HEK293 (cell line): ENCODE measurements around the gene SPTAN1.

Experiments
- CTCF ChIA-PET: fragments of 350-600 bp; formaldehyde crosslinking; extraction: SDS; loops from one replicate; lab custom pipeline; 2021; ENCODE audit warnings: antibody characterized with exemption; lab: Yijun Ruan, JAX
- POLR2A ChIA-PET: fragments of 300-600 bp; formaldehyde crosslinking; extraction: SDS; loops from one replicate; lab custom pipeline; 2020; ENCODE audit warnings: antibody characterized with exemption, inconsistent platforms; lab: Yijun Ruan, JAX
- H3K27ac ChIP-seq: fragments of 200-500 bp; sonication (Bioruptor generic); 2 replicates; pipeline ENCODE4 v1.5.1; 2014; ENCODE audit warnings: low read depth, low read length, control low read depth, inconsistent platforms; ENCODE audit errors: extremely low read depth
- H3K36me3 ChIP-seq, 2 experiments: fragments of 200-500 bp in 1 of 2; sonication (Bioruptor generic) in 1 of 2; 1 replicate in 1 of 2; 2 replicates in 1 of 2; pipeline ENCODE4 v1.5.1; 2014 to 2017; ENCODE audit warnings: inconsistent platforms in 2 of 2, low read length in 2 of 2; ENCODE audit not compliant: control insufficient read depth in 2 of 2, insufficient read depth in 1 of 2
- H3K4me1 ChIP-seq: fragments of 200-500 bp; sonication (Bioruptor generic); 2 replicates; pipeline ENCODE4 v1.5.1; 2014; ENCODE audit warnings: mild to moderate bottlenecking, low read length, inconsistent platforms; ENCODE audit not compliant: control insufficient read depth, insufficient read depth
- H3K4me3 ChIP-seq: 2 replicates; pipeline ENCODE4 v1.5.1; 2011; ENCODE audit warnings: low read depth, mild to moderate bottlenecking, control low read depth, low read length, moderate library complexity
- H3K9me3 ChIP-seq: fragments of 200-500 bp; sonication (Bioruptor generic); 2 replicates; pipeline ENCODE4 v1.5.1; 2014; ENCODE audit warnings: low read depth, low read length, inconsistent platforms; ENCODE audit not compliant: control insufficient read depth, insufficient read depth
- HOXD13 ChIP-seq: sonication (generic); formaldehyde crosslinking; IDR thresholded peaks from 2 replicates; pipeline ENCODE4 v1.8.0; 2022; ENCODE audit warnings: missing genetic modification reagents, borderline replicate concordance
- KLF1 ChIP-seq: fragments of 450-650 bp; formaldehyde crosslinking; IDR thresholded peaks from 2 replicates; pipeline ENCODE4 v1.5.1; 2016; ENCODE audit warnings: missing biosample characterization, missing genetic modification characterization
- KLF8 ChIP-seq: fragments of 450-650 bp; formaldehyde crosslinking; IDR thresholded peaks from 2 replicates; pipeline ENCODE4 v1.5.1; 2016; ENCODE audit warnings: missing biosample characterization, missing genetic modification characterization
- OSR2 ChIP-seq: fragments of 450-650 bp; formaldehyde crosslinking; IDR thresholded peaks from 2 replicates; pipeline ENCODE4 v1.5.1; 2016; ENCODE audit warnings: missing biosample characterization, missing genetic modification characterization
- PRDM1 ChIP-seq: fragments of 450-650 bp; formaldehyde crosslinking; IDR thresholded peaks from 2 replicates; pipeline ENCODE4; 2016; ENCODE audit warnings: missing biosample characterization, missing genetic modification characterization
- SALL2 ChIP-seq: fragments of 450-650 bp; formaldehyde crosslinking; IDR thresholded peaks from 2 replicates; pipeline ENCODE4 v1.5.0; 2017; ENCODE audit warnings: missing biosample characterization, mild to moderate bottlenecking, missing genetic modification characterization, borderline replicate concordance
- SP7 ChIP-seq: fragments of 450-650 bp; formaldehyde crosslinking; IDR thresholded peaks from 2 replicates; pipeline ENCODE4 v1.5.1; 2016; ENCODE audit warnings: missing biosample characterization, missing genetic modification characterization
- ZBTB7A ChIP-seq: fragments of 450-650 bp; formaldehyde crosslinking; IDR thresholded peaks from 2 replicates; pipeline ENCODE4 v1.5.1; 2016; ENCODE audit warnings: low read depth, missing biosample characterization, missing genetic modification characterization
- ZNF132 ChIP-seq: fragments of 450-650 bp; formaldehyde crosslinking; IDR thresholded peaks from 2 replicates; pipeline ENCODE4 v1.5.1; 2017; ENCODE audit warnings: missing biosample characterization, missing genetic modification characterization, borderline replicate concordance
- ZNF302 ChIP-seq: fragments of 450-650 bp; formaldehyde crosslinking; IDR thresholded peaks from 2 replicates; pipeline ENCODE4 v1.5.1; 2016; ENCODE audit warnings: missing biosample characterization, missing genetic modification characterization, low read depth
- ZNF548 ChIP-seq: fragments of 450-650 bp; formaldehyde crosslinking; IDR thresholded peaks from 2 replicates; pipeline ENCODE4 v1.5.1; 2016; ENCODE audit warnings: missing biosample characterization, missing genetic modification characterization
- ZNF658 ChIP-seq: fragments of 450-650 bp; formaldehyde crosslinking; IDR thresholded peaks from 2 replicates; pipeline ENCODE4; 2016; ENCODE audit warnings: missing biosample characterization, missing genetic modification characterization
- ZNF707 ChIP-seq: fragments of 450-650 bp; formaldehyde crosslinking; IDR thresholded peaks from 2 replicates; pipeline ENCODE4 v1.5.1; 2016; ENCODE audit warnings: missing biosample characterization, missing genetic modification characterization
- ZNF747 ChIP-seq: fragments of 450-650 bp; formaldehyde crosslinking; IDR thresholded peaks from 2 replicates; pipeline ENCODE4 v1.5.1; 2016; ENCODE audit warnings: missing biosample characterization, missing genetic modification characterization
- ZNF791 ChIP-seq: fragments of 450-650 bp; formaldehyde crosslinking; IDR thresholded peaks from 2 replicates; pipeline ENCODE4 v1.5.1; 2016; ENCODE audit warnings: missing biosample characterization, missing genetic modification characterization
- ZSCAN30 ChIP-seq: fragments of 450-650 bp; IDR thresholded peaks from 2 replicates; pipeline ENCODE4 v1.5.1; 2018; ENCODE audit warnings: missing biosample characterization, mild to moderate bottlenecking, missing genetic modification characterization, moderate library complexity
- TF ChIP-seq, protein P1 (sequence below): fragments of 450-650 bp; formaldehyde crosslinking; IDR thresholded peaks from 2 replicates; pipeline ENCODE4; 2016; ENCODE audit warnings: missing biosample characterization, missing genetic modification characterization
- TF ChIP-seq, protein P2 (sequence below): fragments of 450-650 bp; formaldehyde crosslinking; IDR thresholded peaks from 2 replicates; pipeline ENCODE4 v1.5.1; 2016; ENCODE audit warnings: missing biosample characterization, missing genetic modification characterization, low read depth
- TF ChIP-seq, protein P3 (sequence below): fragments of 450-650 bp; formaldehyde crosslinking; IDR thresholded peaks from 2 replicates; pipeline ENCODE4 v1.5.1; 2017; ENCODE audit warnings: missing biosample characterization, missing genetic modification characterization
- TF ChIP-seq, protein P4 (sequence below): fragments of 450-650 bp; IDR thresholded peaks from 2 replicates; pipeline ENCODE4 v1.5.1; 2018; ENCODE audit warnings: missing biosample characterization, mild to moderate bottlenecking, missing genetic modification characterization
- TF ChIP-seq, protein P5 (sequence below): fragments of 450-650 bp; formaldehyde crosslinking; IDR thresholded peaks from 2 replicates; pipeline ENCODE4 v1.5.1; 2016; ENCODE audit warnings: missing biosample characterization, missing genetic modification characterization
- TF ChIP-seq, protein P6 (sequence below): IDR thresholded peaks from 2 replicates; pipeline ENCODE4 v1.6.1; 2011; ENCODE audit warnings: mild to moderate bottlenecking, low read depth, low read length, borderline replicate concordance

SPTAN1 gene

DNA sequence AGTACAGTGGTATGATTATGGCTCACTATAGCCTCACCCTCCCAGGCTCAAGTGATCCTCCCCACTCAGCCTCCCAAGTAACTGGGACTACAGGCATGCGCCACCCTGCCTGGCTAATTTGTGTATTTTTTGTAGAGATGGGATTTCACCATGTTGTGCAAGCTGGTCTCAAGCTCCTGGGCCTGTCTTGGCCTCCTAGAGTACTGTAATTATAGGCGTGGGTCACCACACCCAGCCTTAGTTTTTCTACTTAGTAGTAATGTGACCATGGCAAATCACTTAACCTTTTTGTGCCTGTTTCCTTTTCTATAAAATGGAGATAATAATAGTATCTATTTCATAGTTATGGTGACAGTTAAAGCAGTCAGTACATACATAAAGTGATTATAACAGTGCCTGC lies 25.7 kb upstream of the SPTAN1 start:
- Histone ChIP-seq H3K27ac (no peak overlapping the region), H3K4me1 (no peaks in the 10 kb centered on the region), H3K4me3 (no peak overlapping the region), H3K36me3 (peaks cover 27 to 75% of the 10 kb centered on the region in 2 experiments), H3K9me3 (no peaks in the 10 kb centered on the region)
- POLR2A ChIA-PET: interaction anchor here (1.0 kb wide), 1 partner anchor 32 kb away, joined by 3 read pairs; no protein-coding TSS in a partner anchor
- CTCF ChIA-PET: interaction anchor here (0.6 kb wide), 1 partner anchor 24 kb away, joined by 4 read pairs; no protein-coding TSS in a partner anchor
- TF ChIP-seq, protein P1, sequence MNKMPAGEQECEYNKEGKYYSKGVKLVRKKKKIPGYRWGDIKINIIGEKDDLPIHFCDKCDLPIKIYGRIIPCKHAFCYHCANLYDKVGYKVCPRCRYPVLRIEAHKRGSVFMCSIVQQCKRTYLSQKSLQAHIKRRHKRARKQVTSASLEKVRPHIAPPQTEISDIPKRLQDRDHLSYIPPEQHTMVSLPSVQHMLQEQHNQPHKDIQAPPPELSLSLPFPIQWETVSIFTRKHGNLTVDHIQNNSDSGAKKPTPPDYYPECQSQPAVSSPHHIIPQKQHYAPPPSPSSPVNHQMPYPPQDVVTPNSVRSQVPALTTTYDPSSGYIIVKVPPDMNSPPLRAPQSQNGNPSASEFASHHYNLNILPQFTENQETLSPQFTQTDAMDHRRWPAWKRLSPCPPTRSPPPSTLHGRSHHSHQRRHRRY (tag by site-specific recombination): no peak
- TF ChIP-seq, protein P2, sequence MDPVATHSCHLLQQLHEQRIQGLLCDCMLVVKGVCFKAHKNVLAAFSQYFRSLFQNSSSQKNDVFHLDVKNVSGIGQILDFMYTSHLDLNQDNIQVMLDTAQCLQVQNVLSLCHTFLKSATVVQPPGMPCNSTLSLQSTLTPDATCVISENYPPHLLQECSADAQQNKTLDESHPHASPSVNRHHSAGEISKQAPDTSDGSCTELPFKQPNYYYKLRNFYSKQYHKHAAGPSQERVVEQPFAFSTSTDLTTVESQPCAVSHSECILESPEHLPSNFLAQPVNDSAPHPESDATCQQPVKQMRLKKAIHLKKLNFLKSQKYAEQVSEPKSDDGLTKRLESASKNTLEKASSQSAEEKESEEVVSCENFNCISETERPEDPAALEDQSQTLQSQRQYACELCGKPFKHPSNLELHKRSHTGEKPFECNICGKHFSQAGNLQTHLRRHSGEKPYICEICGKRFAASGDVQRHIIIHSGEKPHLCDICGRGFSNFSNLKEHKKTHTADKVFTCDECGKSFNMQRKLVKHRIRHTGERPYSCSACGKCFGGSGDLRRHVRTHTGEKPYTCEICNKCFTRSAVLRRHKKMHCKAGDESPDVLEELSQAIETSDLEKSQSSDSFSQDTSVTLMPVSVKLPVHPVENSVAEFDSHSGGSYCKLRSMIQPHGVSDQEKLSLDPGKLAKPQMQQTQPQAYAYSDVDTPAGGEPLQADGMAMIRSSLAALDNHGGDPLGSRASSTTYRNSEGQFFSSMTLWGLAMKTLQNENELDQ (tag by site-specific recombination): no peak
- TF ChIP-seq OSR2 (tag by site-specific recombination): no peak
- TF ChIP-seq SP7 (tag by site-specific recombination): 0 out of 2 replicates have a peak, but pooled peaks have one; percentile 25
- TF ChIP-seq ZNF132: no peak
- no peak for TF ChIP-seq ZNF747 (tag by site-specific recombination)
- no peak for TF ChIP-seq SALL2 (tag by site-specific recombination)

DNA sequence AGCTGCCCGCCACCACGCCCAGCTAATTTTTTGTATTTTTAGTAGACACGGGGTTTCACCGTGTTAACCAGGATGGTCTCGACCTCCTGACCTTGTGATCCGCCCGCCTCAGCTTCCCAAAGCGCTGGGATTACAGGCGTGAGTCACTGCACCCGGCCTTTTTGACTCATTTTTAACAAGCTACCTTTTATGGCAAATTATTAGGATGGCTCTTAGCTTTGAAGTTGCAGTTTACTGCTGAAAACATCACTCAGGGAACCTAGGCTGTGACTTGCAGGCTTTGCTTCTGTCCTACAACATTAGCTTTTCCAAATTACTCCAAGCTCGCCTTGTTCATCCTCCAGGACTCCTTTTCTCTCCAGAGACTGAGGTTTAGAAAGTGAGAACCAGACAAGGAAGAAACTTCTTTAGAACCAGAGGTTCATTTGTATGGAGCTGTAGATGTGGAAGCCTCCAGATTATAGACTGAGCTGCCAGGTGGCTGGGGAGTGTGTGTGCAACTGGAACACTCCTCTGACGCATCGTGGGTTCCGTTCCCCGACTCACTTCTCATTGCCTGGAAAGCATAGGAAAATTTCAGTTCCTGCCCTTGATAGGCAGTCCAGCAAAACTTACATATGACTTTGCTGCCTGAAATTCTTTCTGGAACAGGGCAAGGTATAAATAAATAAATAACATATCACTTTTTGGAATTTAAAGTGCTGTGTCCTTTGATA lies 23.8 kb upstream of the SPTAN1 start:
- Histone ChIP-seq H3K27ac (no peak overlapping the region), H3K9me3 (no peaks in the 10 kb centered on the region), H3K4me1 (no peaks in the 10 kb centered on the region), H3K4me3 (no peak overlapping the region), H3K36me3 (peaks cover 27 to 71% of the 10 kb centered on the region in 2 experiments)
- ChIA-PET POLR2A (interaction anchor here (0.6 kb wide), 1 partner anchor 10 kb away, joined by 3 read pairs; no protein-coding TSS in a partner anchor), CTCF (no interaction called here)
- TF ChIP-seq ZNF791 (tag by site-specific recombination) (no peak), KLF1 (no peak), ZNF548 (tag by site-specific recombination) (no peak), ZSCAN30 (no peak), ZNF707 (tag by site-specific recombination) (no peak)
- TF ChIP-seq, protein P3, sequence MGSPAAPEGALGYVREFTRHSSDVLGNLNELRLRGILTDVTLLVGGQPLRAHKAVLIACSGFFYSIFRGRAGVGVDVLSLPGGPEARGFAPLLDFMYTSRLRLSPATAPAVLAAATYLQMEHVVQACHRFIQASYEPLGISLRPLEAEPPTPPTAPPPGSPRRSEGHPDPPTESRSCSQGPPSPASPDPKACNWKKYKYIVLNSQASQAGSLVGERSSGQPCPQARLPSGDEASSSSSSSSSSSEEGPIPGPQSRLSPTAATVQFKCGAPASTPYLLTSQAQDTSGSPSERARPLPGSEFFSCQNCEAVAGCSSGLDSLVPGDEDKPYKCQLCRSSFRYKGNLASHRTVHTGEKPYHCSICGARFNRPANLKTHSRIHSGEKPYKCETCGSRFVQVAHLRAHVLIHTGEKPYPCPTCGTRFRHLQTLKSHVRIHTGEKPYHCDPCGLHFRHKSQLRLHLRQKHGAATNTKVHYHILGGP (tag by site-specific recombination): no peak
- TF ChIP-seq, protein P4, sequence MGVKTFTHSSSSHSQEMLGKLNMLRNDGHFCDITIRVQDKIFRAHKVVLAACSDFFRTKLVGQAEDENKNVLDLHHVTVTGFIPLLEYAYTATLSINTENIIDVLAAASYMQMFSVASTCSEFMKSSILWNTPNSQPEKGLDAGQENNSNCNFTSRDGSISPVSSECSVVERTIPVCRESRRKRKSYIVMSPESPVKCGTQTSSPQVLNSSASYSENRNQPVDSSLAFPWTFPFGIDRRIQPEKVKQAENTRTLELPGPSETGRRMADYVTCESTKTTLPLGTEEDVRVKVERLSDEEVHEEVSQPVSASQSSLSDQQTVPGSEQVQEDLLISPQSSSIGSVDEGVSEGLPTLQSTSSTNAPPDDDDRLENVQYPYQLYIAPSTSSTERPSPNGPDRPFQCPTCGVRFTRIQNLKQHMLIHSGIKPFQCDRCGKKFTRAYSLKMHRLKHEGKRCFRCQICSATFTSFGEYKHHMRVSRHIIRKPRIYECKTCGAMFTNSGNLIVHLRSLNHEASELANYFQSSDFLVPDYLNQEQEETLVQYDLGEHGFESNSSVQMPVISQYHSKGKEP (tag by site-specific recombination): no peak

DNA sequence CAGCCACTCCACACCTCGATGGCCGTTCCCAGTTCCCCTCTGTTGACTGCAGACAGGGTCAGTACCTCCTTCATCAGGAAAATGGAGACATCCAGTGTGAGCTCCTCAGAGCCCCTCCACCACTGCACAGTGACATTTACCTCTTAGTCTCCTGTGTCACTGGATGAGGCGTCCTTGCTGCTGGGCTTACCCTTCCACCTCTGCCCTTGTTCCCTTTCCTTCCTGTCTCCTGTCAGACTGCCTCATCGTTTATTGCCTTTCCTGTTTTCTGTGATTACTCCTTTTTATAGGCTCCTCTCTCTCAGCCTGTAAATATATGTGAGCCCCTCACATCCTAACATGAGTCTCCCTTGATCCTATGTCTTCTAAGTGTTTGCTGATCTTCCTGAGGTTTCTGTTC lies 23.2 kb upstream of the SPTAN1 start:
- Histone ChIP-seq H3K36me3 (peaks cover 28 to 72% of the 10 kb centered on the region in 2 experiments), H3K4me3 (no peak overlapping the region), H3K4me1 (no peaks in the 10 kb centered on the region), H3K9me3 (no peaks in the 10 kb centered on the region), H3K27ac (no peak overlapping the region)
- ChIA-PET CTCF (no interaction called here), POLR2A (no interaction called here)
- TF ChIP-seq ZSCAN30 (no peak), ZNF302 (tag by site-specific recombination) (no peak), HOXD13 (CRISPR knock-in tag) (no peak), ZNF658 (tag by site-specific recombination) (no peak), KLF8 (tag by site-specific recombination) (no peak), ZBTB7A (tag by site-specific recombination) (no peak), PRDM1 (tag by site-specific recombination) (no peak)
- TF ChIP-seq, protein P5, sequence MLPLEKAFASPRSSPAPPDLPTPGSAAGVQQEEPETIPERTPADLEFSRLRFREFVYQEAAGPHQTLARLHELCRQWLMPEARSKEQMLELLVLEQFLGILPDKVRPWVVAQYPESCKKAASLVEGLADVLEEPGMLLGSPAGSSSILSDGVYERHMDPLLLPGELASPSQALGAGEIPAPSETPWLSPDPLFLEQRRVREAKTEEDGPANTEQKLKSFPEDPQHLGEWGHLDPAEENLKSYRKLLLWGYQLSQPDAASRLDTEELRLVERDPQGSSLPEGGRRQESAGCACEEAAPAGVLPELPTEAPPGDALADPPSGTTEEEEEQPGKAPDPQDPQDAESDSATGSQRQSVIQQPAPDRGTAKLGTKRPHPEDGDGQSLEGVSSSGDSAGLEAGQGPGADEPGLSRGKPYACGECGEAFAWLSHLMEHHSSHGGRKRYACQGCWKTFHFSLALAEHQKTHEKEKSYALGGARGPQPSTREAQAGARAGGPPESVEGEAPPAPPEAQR (tag by site-specific recombination): no peak
- TF ChIP-seq, protein P6, sequence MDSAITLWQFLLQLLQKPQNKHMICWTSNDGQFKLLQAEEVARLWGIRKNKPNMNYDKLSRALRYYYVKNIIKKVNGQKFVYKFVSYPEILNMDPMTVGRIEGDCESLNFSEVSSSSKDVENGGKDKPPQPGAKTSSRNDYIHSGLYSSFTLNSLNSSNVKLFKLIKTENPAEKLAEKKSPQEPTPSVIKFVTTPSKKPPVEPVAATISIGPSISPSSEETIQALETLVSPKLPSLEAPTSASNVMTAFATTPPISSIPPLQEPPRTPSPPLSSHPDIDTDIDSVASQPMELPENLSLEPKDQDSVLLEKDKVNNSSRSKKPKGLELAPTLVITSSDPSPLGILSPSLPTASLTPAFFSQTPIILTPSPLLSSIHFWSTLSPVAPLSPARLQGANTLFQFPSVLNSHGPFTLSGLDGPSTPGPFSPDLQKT: no peak
